Glutamatergic neuron (in vitro differentiated cells): Measurements from ENCODE around the gene DNAH14. TPM values are rescaled to one million over a fixed set of nuclear protein-coding genes. Genes with fewer than 3 reads are reported as not detected.
"Not testable (repeated sequence)": the region's sequence is repeated elsewhere in the genome, so short reads cannot be mapped to it uniquely, and the experiment has no call there.

Source experiments
- DNase-seq: peaks from one replicate; pipeline ENCODE4 v3.0.0; 2022
- H3K27ac Mint-ChIP-seq: one replicate; pipeline ENCODE4 v1.8.0; 2020; ENCODE audit warnings: mild to moderate bottlenecking, mixed read lengths, inconsistent platforms; ENCODE audit not compliant: unreplicated experiment
- H3K27me3 Mint-ChIP-seq: one replicate; pipeline ENCODE4 v1.8.0; 2020; ENCODE audit warnings: mild to moderate bottlenecking, moderate library complexity, mixed read lengths, inconsistent platforms; ENCODE audit not compliant: unreplicated experiment
- H3K36me3 Mint-ChIP-seq: one replicate; pipeline ENCODE4 v1.8.0; 2020; ENCODE audit warnings: mild to moderate bottlenecking, mixed read lengths, inconsistent platforms; ENCODE audit not compliant: unreplicated experiment
- H3K4me1 Mint-ChIP-seq: one replicate; pipeline ENCODE4 v1.8.0; 2020; ENCODE audit warnings: mild to moderate bottlenecking, low read depth, mixed read lengths, inconsistent platforms; ENCODE audit not compliant: unreplicated experiment
- H3K4me3 Mint-ChIP-seq: one replicate; pipeline ENCODE4 v1.8.0; 2020; ENCODE audit warnings: mild to moderate bottlenecking, mixed read lengths, inconsistent platforms; ENCODE audit not compliant: unreplicated experiment
- H3K9me3 Mint-ChIP-seq: one replicate; pipeline ENCODE4 v1.8.0; 2020; ENCODE audit warnings: mild to moderate bottlenecking, moderate library complexity, mixed read lengths, inconsistent platforms; ENCODE audit not compliant: unreplicated experiment
- CTCF ChIP-seq: fragments of 200-600 bp; sonication (generic); IDR thresholded peaks from one replicate; pipeline ENCODE4 v1.5.0; 2021; ENCODE audit not compliant: partially characterized antibody, unreplicated experiment
- total RNA-seq: library from RNA; stranded (reverse); fragmentation: NEBNext Ultra II Directional; extraction: Animal tissue kit (Norgen Biotek cat#: 25700); gene quantifications from one replicate; pipeline ENCODE4 v1.2.1, GENCODE V29; 2021; ENCODE audit not compliant: unreplicated experiment

Gene DNAH14
- total RNA-seq, 1 donor from 2014 or later, result 36.6 TPM

GRCh38 chr1:225224287-225224686 lies 294.8 kb downstream of the DNAH14 start:
- Mint-ChIP-seq H3K4me3 (no peak overlapping the region), H3K9me3 (peaks cover 2% of the 10 kb centered on the region), H3K27me3 (no peaks in the 10 kb centered on the region), H3K27ac (no peak overlapping the region), H3K4me1 (no peaks in the 10 kb centered on the region), H3K36me3 (peaks cover 16% of the 10 kb centered on the region)
- DNase-seq, result no peak
- no peak for TF ChIP-seq CTCF

GRCh38 chr1:225225681-225226080 lies 296.2 kb downstream of the DNAH14 start:
- H3K4me3 Mint-ChIP-seq, result no peak overlapping the region
- no peaks in the 10 kb centered on the region for H3K27me3 Mint-ChIP-seq

GRCh38 chr1:225228871-225229303 lies 299.4 kb downstream of the DNAH14 start:
- Mint-ChIP-seq H3K36me3 (peaks cover 22% of the 10 kb centered on the region), H3K4me3 (no peak overlapping the region), H3K27ac (no peak overlapping the region), H3K4me1 (no peaks in the 10 kb centered on the region), H3K27me3 (no peaks in the 10 kb centered on the region), H3K9me3 (no peaks in the 10 kb centered on the region)
- DNase-seq, result no peak
- TF ChIP-seq CTCF, result no peak

More at GRCh38 chr1:225225681-225226080, 296.2 kb downstream of the DNAH14 start:
- DNase-seq, result no peak
- H3K4me1 Mint-ChIP-seq, result no peaks in the 10 kb centered on the region
- peaks cover 2% of the 10 kb centered on the region for H3K9me3 Mint-ChIP-seq
- no peak for TF ChIP-seq CTCF
- peaks cover 16% of the 10 kb centered on the region for H3K36me3 Mint-ChIP-seq
- no peak overlapping the region for H3K27ac Mint-ChIP-seq

- H3K4me3 Mint-ChIP-seq, H3K27me3 Mint-ChIP-seq, DNase-seq, H3K27ac Mint-ChIP-seq, H3K4me1 Mint-ChIP-seq, H3K9me3 Mint-ChIP-seq: not testable (repeated sequence)
- H3K36me3 Mint-ChIP-seq, result peaks cover 23% of the 10 kb centered on the region
Observed at GRCh38 chr1:225229429-225229828, 300.0 kb downstream of the DNAH14 start.

GRCh38 chr1:225230483-225230882 lies 301.0 kb downstream of the DNAH14 start:
- peaks cover 23% of the 10 kb centered on the region for H3K36me3 Mint-ChIP-seq
- no peak for TF ChIP-seq CTCF
- H3K4me3 Mint-ChIP-seq, result no peak overlapping the region
- H3K4me1 Mint-ChIP-seq, result no peaks in the 10 kb centered on the region
- H3K27me3 Mint-ChIP-seq, result no peaks in the 10 kb centered on the region
- no peak for DNase-seq
- peaks cover 3% of the 10 kb centered on the region for H3K9me3 Mint-ChIP-seq
- H3K27ac Mint-ChIP-seq, result no peak overlapping the region

GRCh38 chr1:225232930-225233329 lies 303.5 kb downstream of the DNAH14 start:
- not testable (repeated sequence) for H3K9me3 Mint-ChIP-seq, H3K27me3 Mint-ChIP-seq, H3K4me3 Mint-ChIP-seq, H3K27ac Mint-ChIP-seq, H3K4me1 Mint-ChIP-seq, DNase-seq
- H3K36me3 Mint-ChIP-seq, result peaks cover 38% of the 10 kb centered on the region
